ENCODE data around the gene RXFP2.

The RXFP2 gene

DNA sequence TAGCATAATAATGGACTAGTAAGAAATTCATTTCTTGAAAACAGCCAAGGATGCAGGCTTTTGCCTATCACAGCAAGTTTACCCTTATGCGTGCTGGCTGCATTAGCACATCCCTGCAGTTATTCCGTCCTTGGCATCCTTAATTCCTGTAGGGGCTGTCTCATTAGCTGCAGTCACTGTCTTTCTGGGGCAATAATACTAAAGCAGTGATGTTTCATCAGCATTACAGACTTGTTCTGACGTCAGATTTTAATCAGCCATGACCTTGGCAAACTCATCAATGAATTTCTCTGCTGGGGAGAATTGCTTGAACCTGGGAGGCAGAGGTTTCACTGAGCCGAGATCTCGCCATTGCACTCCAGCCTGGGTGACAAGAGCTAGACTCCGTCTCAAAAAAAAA is 103.7 kb downstream of the RXFP2 start:
- TF ChIP-seq, protein P1, sequence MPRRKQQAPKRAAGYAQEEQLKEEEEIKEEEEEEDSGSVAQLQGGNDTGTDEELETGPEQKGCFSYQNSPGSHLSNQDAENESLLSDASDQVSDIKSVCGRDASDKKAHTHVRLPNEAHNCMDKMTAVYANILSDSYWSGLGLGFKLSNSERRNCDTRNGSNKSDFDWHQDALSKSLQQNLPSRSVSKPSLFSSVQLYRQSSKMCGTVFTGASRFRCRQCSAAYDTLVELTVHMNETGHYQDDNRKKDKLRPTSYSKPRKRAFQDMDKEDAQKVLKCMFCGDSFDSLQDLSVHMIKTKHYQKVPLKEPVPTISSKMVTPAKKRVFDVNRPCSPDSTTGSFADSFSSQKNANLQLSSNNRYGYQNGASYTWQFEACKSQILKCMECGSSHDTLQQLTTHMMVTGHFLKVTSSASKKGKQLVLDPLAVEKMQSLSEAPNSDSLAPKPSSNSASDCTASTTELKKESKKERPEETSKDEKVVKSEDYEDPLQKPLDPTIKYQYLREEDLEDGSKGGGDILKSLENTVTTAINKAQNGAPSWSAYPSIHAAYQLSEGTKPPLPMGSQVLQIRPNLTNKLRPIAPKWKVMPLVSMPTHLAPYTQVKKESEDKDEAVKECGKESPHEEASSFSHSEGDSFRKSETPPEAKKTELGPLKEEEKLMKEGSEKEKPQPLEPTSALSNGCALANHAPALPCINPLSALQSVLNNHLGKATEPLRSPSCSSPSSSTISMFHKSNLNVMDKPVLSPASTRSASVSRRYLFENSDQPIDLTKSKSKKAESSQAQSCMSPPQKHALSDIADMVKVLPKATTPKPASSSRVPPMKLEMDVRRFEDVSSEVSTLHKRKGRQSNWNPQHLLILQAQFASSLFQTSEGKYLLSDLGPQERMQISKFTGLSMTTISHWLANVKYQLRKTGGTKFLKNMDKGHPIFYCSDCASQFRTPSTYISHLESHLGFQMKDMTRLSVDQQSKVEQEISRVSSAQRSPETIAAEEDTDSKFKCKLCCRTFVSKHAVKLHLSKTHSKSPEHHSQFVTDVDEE (CRISPR knock-in tag; IDR thresholded peaks at IDR 0.05) = no peak
- no peak for TF ChIP-seq ISL1 (CRISPR knock-in tag; IDR thresholded peaks at IDR 0.05)
- no peak for TF ChIP-seq ZNF70 (CRISPR knock-in tag; IDR thresholded peaks at IDR 0.05)
- TF ChIP-seq, protein P2, sequence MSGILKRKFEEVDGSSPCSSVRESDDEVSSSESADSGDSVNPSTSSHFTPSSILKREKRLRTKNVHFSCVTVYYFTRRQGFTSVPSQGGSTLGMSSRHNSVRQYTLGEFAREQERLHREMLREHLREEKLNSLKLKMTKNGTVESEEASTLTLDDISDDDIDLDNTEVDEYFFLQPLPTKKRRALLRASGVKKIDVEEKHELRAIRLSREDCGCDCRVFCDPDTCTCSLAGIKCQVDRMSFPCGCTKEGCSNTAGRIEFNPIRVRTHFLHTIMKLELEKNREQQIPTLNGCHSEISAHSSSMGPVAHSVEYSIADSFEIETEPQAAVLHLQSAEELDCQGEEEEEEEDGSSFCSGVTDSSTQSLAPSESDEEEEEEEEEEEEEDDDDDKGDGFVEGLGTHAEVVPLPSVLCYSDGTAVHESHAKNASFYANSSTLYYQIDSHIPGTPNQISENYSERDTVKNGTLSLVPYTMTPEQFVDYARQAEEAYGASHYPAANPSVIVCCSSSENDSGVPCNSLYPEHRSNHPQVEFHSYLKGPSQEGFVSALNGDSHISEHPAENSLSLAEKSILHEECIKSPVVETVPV (CRISPR knock-in tag; IDR thresholded peaks at IDR 0.05) = no peak
- no peak for TF ChIP-seq ZNF8 (CRISPR knock-in tag; IDR thresholded peaks at IDR 0.05)
- no peak for TF ChIP-seq ZFP3 (CRISPR knock-in tag; IDR thresholded peaks at IDR 0.05)
- no peak for TF ChIP-seq ZC3H10 (CRISPR knock-in tag; IDR thresholded peaks at IDR 0.05)

DNA sequence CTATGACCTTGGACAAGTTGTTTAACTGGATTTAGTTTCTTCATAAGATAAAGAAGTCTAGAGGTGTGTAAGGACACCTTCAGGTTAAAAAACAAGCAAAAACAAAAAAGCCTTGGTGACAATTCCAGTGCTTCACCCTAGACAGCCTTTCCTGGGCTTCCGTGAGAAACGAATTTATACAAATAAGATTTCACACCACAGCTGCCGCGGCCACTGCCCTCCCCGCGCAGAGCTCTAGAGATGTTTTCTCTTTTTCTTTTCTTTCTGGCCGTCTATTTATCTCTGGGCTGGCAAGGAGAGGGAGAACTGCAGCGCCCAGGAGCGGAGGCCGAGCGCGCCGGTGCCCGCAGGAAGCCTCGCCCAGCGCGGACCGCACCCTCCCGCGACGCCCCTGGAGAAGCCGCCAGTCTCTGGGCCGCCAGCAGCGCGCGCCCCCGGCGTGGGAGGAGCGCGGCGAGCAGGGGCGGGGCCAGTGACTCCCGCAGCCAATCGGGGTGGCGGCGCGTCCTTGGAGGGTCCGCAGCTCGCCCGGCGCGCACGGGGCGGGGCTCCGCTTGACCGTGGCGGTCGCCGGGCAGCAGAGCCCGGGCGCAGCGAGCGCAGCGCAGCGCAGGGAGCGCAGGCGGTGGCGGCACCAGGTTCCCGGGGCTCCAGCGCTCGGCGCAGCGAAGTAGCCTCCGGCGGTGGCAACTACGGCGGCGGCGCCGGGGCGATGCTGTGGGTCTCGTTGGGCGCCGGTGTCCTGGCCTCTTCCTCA is 107.0 kb downstream of the RXFP2 start:
- peak; percentile 99 for ATAC-seq
- no peak for TF ChIP-seq PPARA (CRISPR knock-in tag; IDR thresholded peaks at IDR 0.05; ENCODE audit: borderline replicate concordance)
- TF ChIP-seq, protein P1 (CRISPR knock-in tag; IDR thresholded peaks at IDR 0.05) = no peak
- TF ChIP-seq, protein P3, sequence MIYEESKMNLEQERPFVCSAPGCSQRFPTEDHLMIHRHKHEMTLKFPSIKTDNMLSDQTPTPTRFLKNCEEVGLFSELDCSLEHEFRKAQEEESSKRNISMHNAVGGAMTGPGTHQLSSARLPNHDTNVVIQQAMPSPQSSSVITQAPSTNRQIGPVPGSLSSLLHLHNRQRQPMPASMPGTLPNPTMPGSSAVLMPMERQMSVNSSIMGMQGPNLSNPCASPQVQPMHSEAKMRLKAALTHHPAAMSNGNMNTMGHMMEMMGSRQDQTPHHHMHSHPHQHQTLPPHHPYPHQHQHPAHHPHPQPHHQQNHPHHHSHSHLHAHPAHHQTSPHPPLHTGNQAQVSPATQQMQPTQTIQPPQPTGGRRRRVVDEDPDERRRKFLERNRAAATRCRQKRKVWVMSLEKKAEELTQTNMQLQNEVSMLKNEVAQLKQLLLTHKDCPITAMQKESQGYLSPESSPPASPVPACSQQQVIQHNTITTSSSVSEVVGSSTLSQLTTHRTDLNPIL (CRISPR knock-in tag; IDR thresholded peaks at IDR 0.05; ENCODE audit: low read depth) = no peak
- TF ChIP-seq, protein P4, sequence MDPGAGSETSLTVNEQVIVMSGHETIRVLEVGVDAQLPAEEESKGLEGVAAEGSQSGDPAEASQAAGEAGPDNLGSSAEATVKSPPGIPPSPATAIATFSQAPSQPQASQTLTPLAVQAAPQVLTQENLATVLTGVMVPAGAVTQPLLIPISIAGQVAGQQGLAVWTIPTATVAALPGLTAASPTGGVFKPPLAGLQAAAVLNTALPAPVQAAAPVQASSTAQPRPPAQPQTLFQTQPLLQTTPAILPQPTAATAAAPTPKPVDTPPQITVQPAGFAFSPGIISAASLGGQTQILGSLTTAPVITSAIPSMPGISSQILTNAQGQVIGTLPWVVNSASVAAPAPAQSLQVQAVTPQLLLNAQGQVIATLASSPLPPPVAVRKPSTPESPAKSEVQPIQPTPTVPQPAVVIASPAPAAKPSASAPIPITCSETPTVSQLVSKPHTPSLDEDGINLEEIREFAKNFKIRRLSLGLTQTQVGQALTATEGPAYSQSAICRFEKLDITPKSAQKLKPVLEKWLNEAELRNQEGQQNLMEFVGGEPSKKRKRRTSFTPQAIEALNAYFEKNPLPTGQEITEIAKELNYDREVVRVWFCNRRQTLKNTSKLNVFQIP (CRISPR knock-in tag; IDR thresholded peaks at IDR 0.05; ENCODE audit: borderline replicate concordance, low read depth) = no peak
- TF ChIP-seq CSDC2 (CRISPR knock-in tag; IDR thresholded peaks at IDR 0.05) = no peak

More for the DNA sequence above, 103.7 kb downstream of the RXFP2 start:
- ATAC-seq = no peak

DNA sequence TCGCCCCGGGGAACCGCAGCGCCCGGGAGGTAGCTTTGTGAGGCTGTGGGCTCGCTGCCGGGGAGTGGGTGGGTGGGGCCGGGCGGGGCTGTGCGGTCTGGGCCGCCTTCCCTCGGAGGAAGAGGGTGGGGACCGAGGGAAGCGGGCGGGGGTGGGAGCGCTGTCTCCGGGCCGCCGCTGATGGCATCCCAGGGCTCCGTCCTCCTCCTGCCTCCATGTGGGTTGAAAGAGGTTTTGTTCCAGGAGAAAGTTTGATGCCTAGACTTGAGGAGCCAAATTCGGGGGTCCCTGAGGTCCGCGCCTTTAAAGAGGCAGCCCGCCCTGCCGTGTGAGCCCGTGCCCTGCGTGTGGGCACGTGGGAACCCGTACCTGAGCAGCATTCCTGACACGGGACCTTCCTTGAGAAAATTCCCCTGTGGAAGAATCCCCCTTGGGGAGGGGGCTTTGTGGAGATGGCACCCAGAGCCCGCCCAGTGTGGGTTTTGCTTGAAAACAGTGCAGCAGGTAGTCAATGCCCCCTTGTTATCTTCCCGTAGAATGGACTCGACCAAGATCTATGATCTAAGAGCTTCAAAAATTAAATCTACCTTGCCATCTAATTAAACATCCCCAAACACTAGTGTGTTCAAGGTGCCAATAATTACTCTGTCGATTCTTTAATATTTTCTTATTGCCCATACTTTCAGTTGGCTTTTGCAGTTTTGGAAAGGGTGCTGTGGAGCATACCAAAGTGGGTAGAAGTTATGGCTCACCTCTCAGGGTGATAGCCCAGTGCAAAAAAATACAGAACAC is 107.8 kb downstream of the RXFP2 start:
- ATAC-seq = peak; percentile 25
- TF ChIP-seq, protein P4 (CRISPR knock-in tag; IDR thresholded peaks at IDR 0.05; ENCODE audit: borderline replicate concordance, low read depth) = no peak
- TF ChIP-seq OSR1 (CRISPR knock-in tag; IDR thresholded peaks at IDR 0.05) (no peak), CSDC2 (CRISPR knock-in tag; IDR thresholded peaks at IDR 0.05) (no peak), ZNF8 (CRISPR knock-in tag; IDR thresholded peaks at IDR 0.05) (no peak), ESRRG (CRISPR knock-in tag; IDR thresholded peaks at IDR 0.05) (no peak), SNAI2 (CRISPR knock-in tag; IDR thresholded peaks at IDR 0.05) (no peak)
- TF ChIP-seq, protein P3 (CRISPR knock-in tag; IDR thresholded peaks at IDR 0.05; ENCODE audit: low read depth) = no peak
- TF ChIP-seq, protein P1 (CRISPR knock-in tag; IDR thresholded peaks at IDR 0.05) = no peak
- TF ChIP-seq, protein P5, sequence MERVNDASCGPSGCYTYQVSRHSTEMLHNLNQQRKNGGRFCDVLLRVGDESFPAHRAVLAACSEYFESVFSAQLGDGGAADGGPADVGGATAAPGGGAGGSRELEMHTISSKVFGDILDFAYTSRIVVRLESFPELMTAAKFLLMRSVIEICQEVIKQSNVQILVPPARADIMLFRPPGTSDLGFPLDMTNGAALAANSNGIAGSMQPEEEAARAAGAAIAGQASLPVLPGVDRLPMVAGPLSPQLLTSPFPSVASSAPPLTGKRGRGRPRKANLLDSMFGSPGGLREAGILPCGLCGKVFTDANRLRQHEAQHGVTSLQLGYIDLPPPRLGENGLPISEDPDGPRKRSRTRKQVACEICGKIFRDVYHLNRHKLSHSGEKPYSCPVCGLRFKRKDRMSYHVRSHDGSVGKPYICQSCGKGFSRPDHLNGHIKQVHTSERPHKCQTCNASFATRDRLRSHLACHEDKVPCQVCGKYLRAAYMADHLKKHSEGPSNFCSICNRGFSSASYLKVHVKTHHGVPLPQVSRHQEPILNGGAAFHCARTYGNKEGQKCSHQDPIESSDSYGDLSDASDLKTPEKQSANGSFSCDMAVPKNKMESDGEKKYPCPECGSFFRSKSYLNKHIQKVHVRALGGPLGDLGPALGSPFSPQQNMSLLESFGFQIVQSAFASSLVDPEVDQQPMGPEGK (CRISPR knock-in tag; IDR thresholded peaks at IDR 0.05; ENCODE audit: borderline replicate concordance) = no peak

Data from SK-N-SH treated with all-trans-retinoic acid at 6 μM for 48 hours (cell line).